Keratinocyte (primary cell): ENCODE results near the gene RYR1. TPM values are rescaled to one million over a fixed set of nuclear protein-coding genes. Genes with fewer than 3 reads are reported as not detected.

Source experiments
- DNase-seq: peaks from one replicate; pipeline ENCODE4 v3.0.0-alpha.2; 2011; ENCODE audit warnings: low read depth, missing footprints, low spot score
- FAIRE-seq: peaks from 2 replicates; lab custom pipeline; 2011; peaks lifted over from hg19 to GRCh38; lab: Jason Lieb, UNC
- H2AFZ ChIP-seq: 2 replicates; pipeline ENCODE4 v1.6.0; 2012; ENCODE audit warnings: low read length, control low read depth, inconsistent platforms; ENCODE audit not compliant: control insufficient read depth
- H3K27ac ChIP-seq: 2 replicates; pipeline ENCODE4 v1.5.1; 2011; ENCODE audit warnings: low read length; ENCODE audit not compliant: control insufficient read depth, insufficient read depth
- H3K27me3 ChIP-seq: 3 replicates; pipeline ENCODE4 v1.6.0; 2011; ENCODE audit warnings: low read length; ENCODE audit not compliant: control insufficient read depth, insufficient read depth; ENCODE audit errors: extremely low read depth
- H3K36me3 ChIP-seq, 2 experiments: 2 replicates in 1 of 2; 3 replicates in 1 of 2; pipeline ENCODE4 v1.5.1; 2011; ENCODE audit warnings: low read length in 2 of 2, mild to moderate bottlenecking in 1 of 2; ENCODE audit not compliant: control insufficient read depth in 2 of 2, insufficient read depth in 2 of 2; ENCODE audit errors: extremely low read depth in 1 of 2
- H3K4me1 ChIP-seq: 3 replicates; pipeline ENCODE4 v1.5.1; 2011; ENCODE audit warnings: low read length; ENCODE audit not compliant: control insufficient read depth, insufficient read depth; ENCODE audit errors: extremely low read depth
- H3K4me2 ChIP-seq: 3 replicates; pipeline ENCODE4 v1.6.0; 2011; ENCODE audit warnings: low read depth, low read length; ENCODE audit not compliant: control insufficient read depth, insufficient read depth; ENCODE audit errors: extremely low read depth
- H3K4me3 ChIP-seq, 3 experiments: fragments of 200-600 bp in 1 of 3; sonication (generic) in 1 of 3; 2 replicates in 2 of 3; 3 replicates in 1 of 3; pipeline ENCODE4 v1.5.1; 2011 to 2016; ENCODE audit warnings: low read length in 3 of 3, mild to moderate bottlenecking in 3 of 3, control low read depth in 2 of 3, inconsistent platforms in 1 of 3, low read depth in 1 of 3, mixed read lengths in 1 of 3, mixed run types in 1 of 3, moderate library complexity in 1 of 3; ENCODE audit not compliant: control insufficient read depth in 2 of 3, insufficient read depth in 2 of 3; ENCODE audit errors: extremely low read depth in 1 of 3
- H3K79me2 ChIP-seq: 2 replicates; pipeline ENCODE4 v1.6.0; 2012; ENCODE audit warnings: low read length; ENCODE audit not compliant: control insufficient read depth, insufficient read depth
- H3K9ac ChIP-seq: 3 replicates; pipeline ENCODE4 v1.6.0; 2011; ENCODE audit warnings: low read length; ENCODE audit not compliant: control insufficient read depth, insufficient read depth; ENCODE audit errors: extremely low read depth
- H3K9me1 ChIP-seq: 3 replicates; pipeline ENCODE4 v1.6.0; 2011; ENCODE audit warnings: low read length; ENCODE audit not compliant: control insufficient read depth, insufficient read depth; ENCODE audit errors: extremely low read depth
- H3K9me3 ChIP-seq: 2 replicates; pipeline ENCODE4 v1.5.1; 2012; ENCODE audit warnings: low read depth, low read length; ENCODE audit not compliant: control insufficient read depth
- H4K20me1 ChIP-seq: 3 replicates; pipeline ENCODE4 v1.6.0; 2011; ENCODE audit warnings: low read length; ENCODE audit not compliant: control insufficient read depth, insufficient read depth; ENCODE audit errors: extremely low read depth
- CTCF ChIP-seq, 3 experiments: IDR thresholded peaks in 1 of 3; conservative IDR thresholded peaks in 1 of 3; optimal IDR thresholded peaks in 1 of 3; 2 replicates in 2 of 3; 3 replicates in 1 of 3; pipeline versions ENCODE3 to v1.5.1; 2011; ENCODE audit warnings: low read length in 3 of 3, mild to moderate bottlenecking in 3 of 3, moderate library complexity in 2 of 3, control low read depth in 1 of 3, inconsistent platforms in 1 of 3; ENCODE audit not compliant: insufficient read depth in 2 of 3; ENCODE audit errors: extremely low read depth in 1 of 3
- EZH2 ChIP-seq: IDR thresholded peaks from one replicate; pipeline ENCODE4 v1.6.1; 2012; ENCODE audit warnings: inconsistent platforms, mild to moderate bottlenecking, low read length, moderate library complexity
- dilution Hi-C: fragments of 300-500 bp; cut with MboI; formaldehyde crosslinking; loops from one replicate; pipeline ENCODE4 v1.7.0; 2020; ENCODE audit warnings: low sequenced_read_pairs; ENCODE audit not compliant: extremely low pct_ligation_motif_present
- polyA plus RNA-seq, 5 experiments: library from polyadenylated mRNA; depleted of rRNA in 3 of 5; stranded (reverse) in 3 of 5; stranded (forward) in 1 of 5; unstranded in 1 of 5; fragments of >200 nt; gene quantifications; 1 replicate in 1 of 5; 2 replicates in 3 of 5; 3 replicates in 1 of 5; pipeline versions ENCODE4 v1.2.1 to v1.2.3, GENCODE V29; 2011 to 2012; ENCODE audit warnings: missing spikeins in 2 of 5, low read depth in 1 of 5, low replicate concordance in 1 of 5

Gene RYR1
- polyA plus RNA-seq, 1 donor (not counting 4 experiments of a cell fraction or from before 2014, with no cell fraction given) = 0.41 TPM

GRCh38 chr19:38389957-38390924 is 43.2 kb upstream of the RYR1 start:
- Histone ChIP-seq H3K9me3 (no peaks in the 10 kb centered on the region), H3K27ac (no peak overlapping the region), H3K4me3 (peak overlapping the region in 2 of 3 experiments; percentile 35 to 67), H3K36me3 (peaks cover 4 to 5% of the 10 kb centered on the region in 2 experiments), H3K9me1 (peaks cover 2% of the 10 kb centered on the region), H3K9ac (no peak overlapping the region), H2AFZ (no peak overlapping the region), H4K20me1 (no peaks in the 10 kb centered on the region), H3K4me2 (peak overlapping the region; percentile 22), H3K27me3 (no peaks in the 10 kb centered on the region), H3K79me2 (peaks cover 4% of the 10 kb centered on the region), H3K4me1 (peaks cover 16% of the 10 kb centered on the region)
- no peak for DNase-seq
- no peak for FAIRE-seq
- dilution Hi-C loops = no loop called here
- TF ChIP-seq EZH2 (no peak), CTCF (optimal IDR thresholded peaks at IDR 0.05 in 1 of 3, IDR thresholded peaks at IDR 0.05 in 1 of 3, conservative IDR thresholded peaks at IDR 0.05 in 1 of 3; ENCODE audit: extremely low read depth in 1 of 3, insufficient read depth in 2 of 3, low read length in 3 of 3) (no peak)

GRCh38 chr19:38391911-38392464 is 41.5 kb upstream of the RYR1 start:
- no peak overlapping the region for H3K4me2 ChIP-seq
- peaks cover 4% of the 10 kb centered on the region for H3K79me2 ChIP-seq
- no peak overlapping the region for H2AFZ ChIP-seq
- H3K4me3 ChIP-seq = no peak overlapping the region
- no peak for TF ChIP-seq EZH2
- no peak for TF ChIP-seq CTCF (optimal IDR thresholded peaks at IDR 0.05 in 1 of 3, IDR thresholded peaks at IDR 0.05 in 1 of 3, conservative IDR thresholded peaks at IDR 0.05 in 1 of 3; ENCODE audit: extremely low read depth in 1 of 3, insufficient read depth in 2 of 3, low read length in 3 of 3)
- peaks cover 5 to 6% of the 10 kb centered on the region in 2 experiments for H3K36me3 ChIP-seq
- no peaks in the 10 kb centered on the region for H3K27me3 ChIP-seq
- no peaks in the 10 kb centered on the region for H4K20me1 ChIP-seq
- H3K9ac ChIP-seq = no peak overlapping the region
- H3K4me1 ChIP-seq = peaks cover 13% of the 10 kb centered on the region
- H3K27ac ChIP-seq = no peak overlapping the region
- DNase-seq (no peak), FAIRE-seq (no peak)
- no peaks in the 10 kb centered on the region for H3K9me3 ChIP-seq
- peaks cover 2% of the 10 kb centered on the region for H3K9me1 ChIP-seq
- dilution Hi-C loops = no loop called here
